GM19324 (cell line): ENCODE data around the gene ITGAL.
"Not testable (repeated sequence)": the region's sequence is repeated elsewhere in the genome, so short reads cannot be mapped to it uniquely, and the experiment has no call there.

Experiments
- ATAC-seq: cut with Tn5 transposase; IDR thresholded peaks from one replicate; pipeline ENCODE4 v1.9.1; 2021; ENCODE audit warnings: mild to moderate bottlenecking, moderate library complexity; ENCODE audit not compliant: unreplicated experiment, low FRiP score

The ITGAL gene

GRCh38 chr16:30457256-30457655 is 15.3 kb upstream of the ITGAL start:
- ATAC-seq = no peak

GRCh38 chr16:30457743-30458560 is 14.6 kb upstream of the ITGAL start:
- no peak for ATAC-seq

GRCh38 chr16:30458561-30459394 is 13.8 kb upstream of the ITGAL start:
- ATAC-seq = peak; percentile 86

- ATAC-seq = peak; percentile 7
Observed at GRCh38 chr16:30459456-30459855, 13.1 kb upstream of the ITGAL start.

- ATAC-seq = not testable (repeated sequence)
Observed at GRCh38 chr16:30461426-30461825, 11.1 kb upstream of the ITGAL start.

GRCh38 chr16:30464078-30464477 is 8.5 kb upstream of the ITGAL start:
- ATAC-seq = no peak

GRCh38 chr16:30470170-30470512 is 2.4 kb upstream of the ITGAL start:
- no peak for ATAC-seq

GRCh38 chr16:30470632-30470995 is 1.9 kb upstream of the ITGAL start:
- no peak for ATAC-seq

GRCh38 chr16:30473231-30474073 is 910 bp downstream of the ITGAL start:
- ATAC-seq = no peak

- ATAC-seq = no peak
Observed at GRCh38 chr16:30474074-30474452, 1.5 kb downstream of the ITGAL start.

GRCh38 chr16:30474684-30475083 is 2.1 kb downstream of the ITGAL start:
- ATAC-seq = no peak

- ATAC-seq = no peak
Observed at GRCh38 chr16:30476991-30477390, 4.4 kb downstream of the ITGAL start.

GRCh38 chr16:30477773-30478172 is 5.2 kb downstream of the ITGAL start:
- ATAC-seq = not testable (repeated sequence)

- no peak for ATAC-seq
Observed at GRCh38 chr16:30478766-30479478, 6.4 kb downstream of the ITGAL start.

GRCh38 chr16:30481381-30481780 is 8.8 kb downstream of the ITGAL start:
- no peak for ATAC-seq

- ATAC-seq = no peak
Observed at GRCh38 chr16:30482366-30482765, 9.8 kb downstream of the ITGAL start.

- no peak for ATAC-seq
Observed at GRCh38 chr16:30484887-30485286, 12.3 kb downstream of the ITGAL start.

GRCh38 chr16:30485818-30486436 is 13.4 kb downstream of the ITGAL start:
- ATAC-seq = no peak

GRCh38 chr16:30488764-30489605 is 16.4 kb downstream of the ITGAL start:
- ATAC-seq = no peak
